ENCODE results near the gene CRISPLD2. TPM values are rescaled to one million over a fixed set of nuclear protein-coding genes. Genes with fewer than 3 reads are reported as not detected.

The CRISPLD2 gene
- total RNA-seq, 3 donors from 2014 or later (not counting 1 experiment from before 2014, with no cell fraction given), result 0.86 to 6.3 TPM; not detected in 1

DNA sequence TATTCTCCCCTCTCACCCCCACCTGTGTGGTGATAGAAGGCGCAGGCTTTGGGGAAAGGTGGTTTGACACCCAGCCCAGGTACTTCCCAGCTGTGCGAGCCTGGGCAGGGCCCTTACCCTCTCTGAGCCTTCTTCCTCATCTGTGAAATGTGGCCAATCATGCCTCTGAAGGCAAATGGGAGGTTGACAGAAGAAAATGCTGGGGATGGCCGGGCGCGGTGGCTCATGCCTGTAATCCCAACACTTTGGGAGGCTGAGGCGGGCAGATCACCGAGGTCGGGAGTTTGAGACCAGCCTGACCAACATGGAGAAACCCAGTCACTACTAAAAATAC is 43.7 kb downstream of the CRISPLD2 start:
- H3K4me1 Mint-ChIP-seq, result no peaks in the 10 kb centered on the region
- 92% methylated on average over 8 of the region's 8 CpGs for WGBS (ENCODE audit: insufficient coverage)
- H3K4me1 ChIP-seq (ENCODE audit: control insufficient read depth, insufficient read depth, low read length), result no peaks in the 10 kb centered on the region
- TF ChIP-seq CTCF (IDR thresholded peaks at IDR 0.05), result no peak
- no peaks in the 10 kb centered on the region for H3K36me3 ChIP-seq (ENCODE audit: control insufficient read depth, insufficient read depth, low read length)
- no peaks in the 10 kb centered on the region for H3K9me3 ChIP-seq (ENCODE audit: control insufficient read depth, insufficient read depth, low read length)
- no peaks in the 10 kb centered on the region for H3K27me3 ChIP-seq (ENCODE audit: control insufficient read depth, insufficient read depth, low read length)
- peaks cover 8% of the 10 kb centered on the region for H3K36me3 Mint-ChIP-seq
- peaks cover 0 to 22% of the 10 kb centered on the region in 2 donors for H3K27me3 Mint-ChIP-seq (ENCODE audit: low read depth in 2 of 2)
- DNase-seq (no peak), ATAC-seq (no peak)
- peaks cover 0 to 2% of the 10 kb centered on the region in 2 donors for H3K9me3 Mint-ChIP-seq
- no peak overlapping the region for H3K27ac Mint-ChIP-seq
- intact Hi-C loops (cut with micrococcal nuclease), result no loop called here
- H3K4me3 Mint-ChIP-seq, result no peak overlapping the region
- H3K27ac ChIP-seq (ENCODE audit: low read length), result no peak overlapping the region
- H3K4me3 ChIP-seq (ENCODE audit: low read length), result no peak overlapping the region

DNA sequence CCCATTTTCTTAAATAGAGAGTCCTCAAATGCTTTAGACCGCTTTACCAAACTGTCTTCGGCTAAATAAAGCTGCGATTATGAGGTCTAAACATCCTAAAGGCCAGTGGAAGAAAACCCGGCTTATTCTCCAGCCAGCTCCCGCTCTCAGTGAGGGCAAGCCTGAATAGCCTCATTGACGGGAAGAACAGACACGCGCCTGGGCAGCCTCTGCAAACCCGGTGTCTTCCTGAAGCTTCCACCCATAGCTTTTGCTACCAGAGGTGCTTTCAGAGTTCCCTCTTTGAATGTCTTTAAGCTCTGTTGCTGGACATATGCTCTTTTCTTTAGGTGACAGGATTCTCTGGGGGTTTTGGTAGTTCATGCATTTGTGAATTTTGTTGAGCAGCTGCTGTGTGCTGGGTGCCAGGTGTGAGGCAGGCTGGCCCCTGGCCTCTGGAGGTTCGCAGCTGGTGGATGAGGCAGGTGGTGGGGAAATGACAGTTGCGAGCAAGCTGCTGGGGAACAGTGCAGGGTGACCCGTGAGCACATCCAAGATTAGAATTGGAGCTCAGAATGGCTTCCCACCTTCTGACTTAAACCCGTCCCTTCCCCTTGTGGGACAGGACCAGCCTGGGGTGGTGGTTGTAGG is 44.7 kb downstream of the CRISPLD2 start:
- H3K27ac Mint-ChIP-seq, result no peak overlapping the region
- no peak overlapping the region for H3K27ac ChIP-seq (ENCODE audit: low read length)
- H3K9me3 Mint-ChIP-seq, result peaks cover 0 to 2% of the 10 kb centered on the region in 2 donors
- no peaks in the 10 kb centered on the region for H3K36me3 ChIP-seq (ENCODE audit: control insufficient read depth, insufficient read depth, low read length)
- H3K36me3 Mint-ChIP-seq, result peaks cover 8% of the 10 kb centered on the region
- H3K4me1 ChIP-seq (ENCODE audit: control insufficient read depth, insufficient read depth, low read length), result no peaks in the 10 kb centered on the region
- H3K4me1 Mint-ChIP-seq, result no peaks in the 10 kb centered on the region
- ATAC-seq (no peak), DNase-seq (no peak)
- H3K27me3 ChIP-seq (ENCODE audit: control insufficient read depth, insufficient read depth, low read length), result no peaks in the 10 kb centered on the region
- peaks cover 0 to 22% of the 10 kb centered on the region in 2 donors for H3K27me3 Mint-ChIP-seq (ENCODE audit: low read depth in 2 of 2)
- no peaks in the 10 kb centered on the region for H3K9me3 ChIP-seq (ENCODE audit: control insufficient read depth, insufficient read depth, low read length)
- intact Hi-C loops (cut with micrococcal nuclease), result no loop called here
- WGBS (ENCODE audit: insufficient coverage), result 74% methylated on average over 12 of the region's 13 CpGs
- TF ChIP-seq CTCF (IDR thresholded peaks at IDR 0.05), result no peak
- H3K4me3 Mint-ChIP-seq, result no peak overlapping the region
- H3K4me3 ChIP-seq (ENCODE audit: low read length), result no peak overlapping the region

- Histone ChIP-seq H3K9me3 (ENCODE audit: control insufficient read depth, insufficient read depth, low read length) (no peaks in the 10 kb centered on the region), H3K4me1 (ENCODE audit: control insufficient read depth, insufficient read depth, low read length) (no peaks in the 10 kb centered on the region), H3K27ac (ENCODE audit: low read length) (no peak overlapping the region), H3K36me3 (ENCODE audit: control insufficient read depth, insufficient read depth, low read length) (no peaks in the 10 kb centered on the region), H3K27me3 (ENCODE audit: control insufficient read depth, insufficient read depth, low read length) (no peaks in the 10 kb centered on the region), H3K4me3 (ENCODE audit: low read length) (no peak overlapping the region)
- 76% methylated on average over 9 of the region's 9 CpGs for WGBS (ENCODE audit: insufficient coverage)
- DNase-seq (no peak), ATAC-seq (no peak)
- H3K27me3 Mint-ChIP-seq (ENCODE audit: low read depth in 2 of 2), result peaks cover 0 to 14% of the 10 kb centered on the region in 2 donors
- TF ChIP-seq CTCF (IDR thresholded peaks at IDR 0.05), result no peak
- no peak overlapping the region for H3K27ac Mint-ChIP-seq
- H3K4me3 Mint-ChIP-seq, result no peak overlapping the region
- H3K36me3 Mint-ChIP-seq, result no peaks in the 10 kb centered on the region
- H3K9me3 Mint-ChIP-seq, result no peaks in the 10 kb centered on the region
- intact Hi-C loops (cut with micrococcal nuclease), result no loop called here
- H3K4me1 Mint-ChIP-seq, result no peaks in the 10 kb centered on the region
Observed at GRCh38 chr16:84867696-84868095, 47.9 kb downstream of the CRISPLD2 start.

- H3K27ac Mint-ChIP-seq, result no peak overlapping the region
- no peaks in the 10 kb centered on the region for H3K36me3 Mint-ChIP-seq
- 83% methylated on average over 9 of the region's 9 CpGs for WGBS (ENCODE audit: insufficient coverage)
- intact Hi-C loops (cut with micrococcal nuclease), result no loop called here
- Histone ChIP-seq H3K27me3 (ENCODE audit: control insufficient read depth, insufficient read depth, low read length) (no peaks in the 10 kb centered on the region), H3K4me1 (ENCODE audit: control insufficient read depth, insufficient read depth, low read length) (no peaks in the 10 kb centered on the region), H3K36me3 (ENCODE audit: control insufficient read depth, insufficient read depth, low read length) (no peaks in the 10 kb centered on the region), H3K9me3 (ENCODE audit: control insufficient read depth, insufficient read depth, low read length) (no peaks in the 10 kb centered on the region), H3K27ac (ENCODE audit: low read length) (no peak overlapping the region), H3K4me3 (ENCODE audit: low read length) (no peak overlapping the region)
- H3K4me1 Mint-ChIP-seq, result no peaks in the 10 kb centered on the region
- H3K9me3 Mint-ChIP-seq, result no peaks in the 10 kb centered on the region
- H3K27me3 Mint-ChIP-seq (ENCODE audit: low read depth in 2 of 2), result peaks cover 0 to 14% of the 10 kb centered on the region in 2 donors
- TF ChIP-seq CTCF (IDR thresholded peaks at IDR 0.05), result no peak
- DNase-seq, result no peak
- no peak for ATAC-seq
- H3K4me3 Mint-ChIP-seq, result no peak overlapping the region
Observed at GRCh38 chr16:84868328-84868727, 48.5 kb downstream of the CRISPLD2 start.

Measured in natural killer cell (primary cell).